ENCODE measurements around the gene OR10J1. TPM values are rescaled to one million over a fixed set of nuclear protein-coding genes. Genes with fewer than 3 reads are reported as not detected.

OR10J1 gene
- total RNA-seq, 2 experiments from 2014 or later: not detected

DNA sequence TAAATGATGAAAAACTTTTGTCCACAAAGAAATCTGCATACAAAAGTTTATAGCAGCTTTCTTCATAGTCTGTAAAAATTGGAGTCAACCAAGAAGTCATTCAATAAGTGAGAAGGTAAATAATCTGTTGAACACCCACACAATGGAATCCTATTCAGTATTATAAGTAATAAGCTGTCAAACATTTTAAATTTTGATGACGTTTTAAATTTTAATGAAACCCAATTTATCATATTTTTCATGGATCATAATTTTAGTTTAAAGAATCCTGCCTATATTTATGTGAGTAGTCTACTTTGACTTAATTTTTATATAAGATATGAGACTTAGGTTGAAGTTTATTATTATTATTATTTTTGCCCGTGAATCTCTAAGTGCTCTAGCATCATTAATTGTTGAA lies 20.0 kb downstream of the OR10J1 start:
- Mint-ChIP-seq H3K4me1 (no peaks in the 10 kb centered on the region), H3K36me3 (no peaks in the 10 kb centered on the region), H3K27me3 (no peaks in the 10 kb centered on the region), H3K27ac (no peak overlapping the region), H3K9me3 (peaks cover 22% of the 10 kb centered on the region), H3K4me3 (no peak overlapping the region)
- no peak for DNase-seq

GRCh38 chr1:159465191-159465603 lies 25.7 kb downstream of the OR10J1 start:
- H3K9me3 Mint-ChIP-seq: peaks cover 19% of the 10 kb centered on the region

GRCh38 chr1:159468321-159468720 lies 28.8 kb downstream of the OR10J1 start:
- Mint-ChIP-seq H3K36me3 (no peaks in the 10 kb centered on the region), H3K9me3 (no peaks in the 10 kb centered on the region), H3K4me3 (no peak overlapping the region), H3K27ac (no peak overlapping the region), H3K4me1 (no peaks in the 10 kb centered on the region), H3K27me3 (peaks cover 16% of the 10 kb centered on the region)
- no peak for DNase-seq

More at GRCh38 chr1:159465191-159465603, 25.7 kb downstream of the OR10J1 start:
- Mint-ChIP-seq H3K27ac (no peak overlapping the region), H3K27me3 (peaks cover 10% of the 10 kb centered on the region), H3K36me3 (no peaks in the 10 kb centered on the region), H3K4me3 (no peak overlapping the region), H3K4me1 (no peaks in the 10 kb centered on the region)
- DNase-seq: no peak

GRCh38 chr1:159469921-159470533 lies 30.5 kb downstream of the OR10J1 start:
- H3K36me3 Mint-ChIP-seq: no peaks in the 10 kb centered on the region
- no peak overlapping the region for H3K4me3 Mint-ChIP-seq
- peaks cover 18% of the 10 kb centered on the region for H3K27me3 Mint-ChIP-seq

DNA sequence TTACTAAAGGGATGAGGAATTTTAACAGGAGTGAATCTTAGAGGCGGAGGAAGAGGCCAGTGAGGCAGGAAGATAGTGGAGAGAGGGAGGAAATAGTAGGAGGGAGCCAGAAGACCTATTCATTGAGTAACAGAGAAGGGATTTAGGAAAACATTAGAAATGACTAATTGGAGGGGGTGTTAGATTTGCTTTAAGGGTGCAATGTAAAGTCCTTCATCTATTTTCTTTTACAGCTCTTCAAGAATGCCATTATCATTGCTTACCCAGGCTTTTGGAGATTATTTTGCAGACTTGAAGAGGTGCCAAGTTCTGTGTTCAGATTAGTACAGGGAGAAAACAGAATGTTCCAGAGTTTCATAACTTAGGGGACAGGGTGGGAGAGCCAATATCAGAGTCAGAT lies 33.8 kb downstream of the OR10J1 start:
- Mint-ChIP-seq H3K4me1 (no peaks in the 10 kb centered on the region), H3K27me3 (peaks cover 15% of the 10 kb centered on the region), H3K4me3 (no peak overlapping the region), H3K36me3 (no peaks in the 10 kb centered on the region), H3K27ac (no peak overlapping the region), H3K9me3 (no peaks in the 10 kb centered on the region)
- no peak for DNase-seq

More at GRCh38 chr1:159469921-159470533, 30.5 kb downstream of the OR10J1 start:
- Mint-ChIP-seq H3K9me3 (no peaks in the 10 kb centered on the region), H3K4me1 (no peaks in the 10 kb centered on the region), H3K27ac (no peak overlapping the region)
- DNase-seq: no peak

DNA sequence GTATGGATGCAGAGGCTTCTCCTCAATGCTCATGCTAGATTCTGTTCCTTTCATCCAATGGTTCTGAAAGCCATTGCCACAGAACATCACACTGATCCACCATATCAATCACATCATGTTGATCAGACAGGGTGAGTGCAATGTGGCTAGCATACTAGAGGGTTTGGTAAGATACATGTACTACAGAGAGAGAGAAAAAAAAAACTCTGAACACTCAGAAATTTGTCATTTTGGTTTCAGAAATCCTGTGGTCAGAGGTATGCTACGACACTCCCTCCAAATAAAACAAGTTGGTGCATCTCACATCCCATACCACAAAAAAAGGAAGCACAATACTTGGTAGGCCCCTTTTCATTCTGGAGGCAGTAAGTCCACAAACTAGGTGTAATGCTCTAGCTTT lies 35.4 kb downstream of the OR10J1 start:
- no peaks in the 10 kb centered on the region for H3K9me3 Mint-ChIP-seq
- H3K27me3 Mint-ChIP-seq: peaks cover 8% of the 10 kb centered on the region
- no peak for DNase-seq
- H3K36me3 Mint-ChIP-seq: no peaks in the 10 kb centered on the region
- H3K4me3 Mint-ChIP-seq: no peak overlapping the region
- H3K27ac Mint-ChIP-seq: no peak overlapping the region
- H3K4me1 Mint-ChIP-seq: no peaks in the 10 kb centered on the region

DNA sequence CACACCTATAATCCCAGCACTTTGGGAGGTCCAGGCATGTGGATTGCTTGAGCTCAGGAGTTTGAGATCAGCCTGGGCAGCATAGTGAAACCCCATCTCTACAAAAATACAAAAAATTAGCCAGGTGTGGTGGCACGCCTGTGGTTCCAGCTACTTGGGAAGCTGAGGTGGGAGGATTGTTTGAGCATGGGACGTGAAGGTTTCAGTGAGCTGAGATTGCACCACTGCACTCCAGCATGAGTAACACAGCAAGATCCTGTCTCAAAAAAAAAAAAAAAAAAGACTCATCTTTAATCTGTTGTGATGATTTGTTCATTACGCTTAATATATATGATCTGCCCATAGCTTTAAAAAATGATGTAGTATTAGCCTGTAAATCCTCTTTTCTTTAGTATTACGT lies 44.0 kb downstream of the OR10J1 start:
- peaks cover 2% of the 10 kb centered on the region for H3K9me3 Mint-ChIP-seq

More for the DNA sequence above, 44.0 kb downstream of the OR10J1 start:
- DNase-seq: no peak
- no peaks in the 10 kb centered on the region for H3K36me3 Mint-ChIP-seq
- peaks cover 10% of the 10 kb centered on the region for H3K27me3 Mint-ChIP-seq
- H3K27ac Mint-ChIP-seq: no peak overlapping the region
- no peaks in the 10 kb centered on the region for H3K4me1 Mint-ChIP-seq
- H3K4me3 Mint-ChIP-seq: no peak overlapping the region

Other genes starting within 250 kb of the OR10J1 start
- gene ACKR1, start 234.8 kb upstream of the OR10J1 start, total RNA-seq: not detected
- not detected for gene FCER1A, start 137.4 kb upstream of the OR10J1 start, total RNA-seq
- not detected for gene OR10J4, start 7.5 kb upstream of the OR10J1 start, total RNA-seq
- not detected for gene OR10J5, start 96.3 kb downstream of the OR10J1 start, total RNA-seq
- gene APCS, start 148.1 kb downstream of the OR10J1 start, total RNA-seq: not detected

Data from activated naive CD8-positive, alpha-beta T cell treated with anti-CD3 and anti-CD28 coated beads for 36 hours (primary cell).